C4-2B (cell line): ENCODE data around the gene SH2D1B.

ENCODE experiments used
- CTCF ChIP-seq: fragments of 450-650 bp; conservative IDR thresholded peaks from 2 replicates; pipeline ENCODE4 v1.5.1; 2017; ENCODE audit warnings: mild to moderate bottlenecking
- ZFX ChIP-seq: fragments of 450-650 bp; IDR thresholded peaks from 2 replicates; pipeline ENCODE4 v1.6.1; 2017

GRCh38 chr1:162406811-162407210 is 5.1 kb downstream of the SH2D1B start:
- TF ChIP-seq CTCF (no peak), ZFX (no peak)
